KBM-7 (cell line): ENCODE measurements around the gene AURKAIP1.

Experiments used
- DNase-seq: peaks from one replicate; pipeline ENCODE4 v3.0.0-alpha.2; 2015
- in situ Hi-C: fragments of 300-500 bp; cut with MboI; formaldehyde crosslinking; loops from 2 replicates; pipeline ENCODE4 v1.14.3; 2020; ENCODE audit warnings: low sequenced_read_pairs, low pct_unique_long_range_greater_than_20kb, mixed read lengths

Gene AURKAIP1

DNA sequence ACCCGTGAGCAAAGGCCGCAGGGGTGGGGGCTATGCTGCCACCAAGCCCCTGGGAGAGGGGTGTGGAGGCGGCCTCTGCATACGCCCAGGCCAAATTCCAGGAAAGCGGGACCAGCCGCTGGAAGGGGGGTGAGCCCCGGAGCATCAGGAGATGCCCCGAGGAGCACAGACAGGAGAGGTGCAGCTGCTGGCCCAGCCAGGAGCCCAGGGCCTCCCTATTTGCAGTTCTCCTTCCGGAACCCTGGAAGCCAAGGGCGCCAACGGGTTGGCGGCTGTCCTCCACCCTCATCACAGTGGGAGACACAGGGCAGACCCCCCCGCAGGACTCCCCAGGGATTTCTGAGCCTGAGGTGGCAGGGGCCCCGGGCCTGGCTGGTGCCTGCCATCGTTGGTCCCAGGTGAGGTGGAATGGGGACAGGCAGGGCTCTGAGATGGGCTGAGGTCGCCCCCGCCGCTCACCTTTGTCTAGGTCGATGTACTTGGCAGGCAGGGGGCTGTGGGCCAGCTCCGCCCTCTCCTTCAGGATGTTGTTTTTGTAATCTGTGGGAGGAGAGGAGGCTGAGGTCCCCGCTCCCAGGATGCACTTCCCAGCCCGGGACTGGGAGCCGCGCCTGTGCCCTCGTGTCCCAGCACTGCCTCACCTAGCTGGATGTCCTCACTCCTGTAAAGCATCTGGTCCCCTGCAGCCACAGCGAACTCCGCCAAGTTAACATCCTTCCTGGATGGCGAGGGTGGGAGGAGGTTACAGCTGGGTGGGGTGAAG is 21.4 kb downstream of the AURKAIP1 start:
- in situ Hi-C loops, result no loop called here
- DNase-seq, result no peak

DNA sequence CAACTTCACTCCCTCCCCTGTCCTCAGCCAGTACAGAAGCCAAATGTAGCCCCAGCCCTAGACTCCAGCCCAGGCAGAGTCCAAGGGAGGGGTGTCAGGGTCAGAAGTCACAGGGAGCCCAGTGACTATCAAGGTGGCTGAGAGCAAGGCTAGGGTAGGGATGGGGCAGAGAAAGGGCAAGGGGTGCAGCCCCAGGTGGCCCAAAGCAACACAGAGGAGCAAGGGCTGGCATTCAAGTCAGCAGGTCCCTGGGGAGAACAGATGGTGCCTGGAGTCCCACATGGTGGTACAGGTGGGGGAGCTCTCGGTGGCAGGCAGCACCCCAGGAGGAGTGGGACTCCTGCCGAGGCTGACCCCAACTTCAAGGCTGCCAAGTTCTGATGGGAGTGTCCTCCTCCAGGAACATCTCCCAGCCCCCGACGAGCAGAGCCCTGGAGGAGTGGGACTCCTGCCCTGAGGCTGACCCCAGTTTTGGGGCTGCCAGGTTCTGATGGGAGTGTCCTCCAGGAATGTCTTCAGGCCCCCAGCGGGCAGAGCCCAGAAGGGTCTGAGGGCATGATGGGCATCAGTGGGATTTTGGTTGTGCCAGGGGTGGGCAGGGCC is 22.1 kb downstream of the AURKAIP1 start:
- in situ Hi-C loops, result no loop called here

DNA sequence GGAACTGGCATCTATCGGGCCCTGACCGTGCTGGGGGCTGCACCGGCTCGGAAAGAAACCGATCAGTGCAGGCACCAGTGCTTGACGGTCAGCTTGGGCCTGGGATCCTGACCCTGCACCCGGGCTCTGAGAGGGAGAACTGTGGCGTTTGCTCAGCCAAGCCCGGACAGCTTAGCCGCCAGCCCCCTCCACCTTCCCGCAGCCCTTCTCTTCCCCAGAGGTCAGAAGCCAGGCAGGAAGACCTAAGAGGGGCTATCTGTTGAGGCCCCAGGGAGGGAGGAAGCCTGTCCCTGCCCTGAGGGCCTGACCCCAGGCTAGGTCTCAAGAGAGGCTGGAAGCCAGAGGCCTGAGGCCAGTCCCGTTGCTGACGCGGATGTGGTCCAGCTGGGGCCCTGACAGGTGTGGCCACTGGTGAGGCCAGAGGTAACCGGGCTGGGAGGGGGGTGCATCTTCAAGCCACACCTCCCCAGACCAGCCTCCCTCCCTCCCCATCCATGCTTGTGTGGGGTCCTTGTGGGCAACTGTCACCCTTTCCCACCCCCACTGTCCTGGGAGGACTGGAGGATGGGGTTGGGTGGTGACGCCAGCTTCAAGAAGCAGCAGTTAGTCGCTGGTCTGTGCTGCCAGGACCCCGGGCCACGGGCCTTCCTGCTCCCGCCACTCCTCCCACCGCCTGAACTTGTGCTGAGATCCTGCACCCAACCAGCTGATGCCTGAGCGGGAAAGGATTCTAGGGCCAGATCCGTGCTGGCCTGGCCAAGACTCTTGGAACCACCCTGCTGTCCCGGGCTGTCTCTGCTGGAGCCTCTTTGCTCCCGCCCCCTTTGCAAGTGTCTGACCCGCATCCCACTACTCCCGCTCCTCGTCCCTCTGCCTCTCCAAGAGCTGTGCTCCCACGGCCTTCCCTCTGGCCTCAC is 23.2 kb downstream of the AURKAIP1 start:
- in situ Hi-C loops, result no loop called here
- DNase-seq, result no peak

More for the DNA sequence above, 22.1 kb downstream of the AURKAIP1 start:
- no peak for DNase-seq

DNA sequence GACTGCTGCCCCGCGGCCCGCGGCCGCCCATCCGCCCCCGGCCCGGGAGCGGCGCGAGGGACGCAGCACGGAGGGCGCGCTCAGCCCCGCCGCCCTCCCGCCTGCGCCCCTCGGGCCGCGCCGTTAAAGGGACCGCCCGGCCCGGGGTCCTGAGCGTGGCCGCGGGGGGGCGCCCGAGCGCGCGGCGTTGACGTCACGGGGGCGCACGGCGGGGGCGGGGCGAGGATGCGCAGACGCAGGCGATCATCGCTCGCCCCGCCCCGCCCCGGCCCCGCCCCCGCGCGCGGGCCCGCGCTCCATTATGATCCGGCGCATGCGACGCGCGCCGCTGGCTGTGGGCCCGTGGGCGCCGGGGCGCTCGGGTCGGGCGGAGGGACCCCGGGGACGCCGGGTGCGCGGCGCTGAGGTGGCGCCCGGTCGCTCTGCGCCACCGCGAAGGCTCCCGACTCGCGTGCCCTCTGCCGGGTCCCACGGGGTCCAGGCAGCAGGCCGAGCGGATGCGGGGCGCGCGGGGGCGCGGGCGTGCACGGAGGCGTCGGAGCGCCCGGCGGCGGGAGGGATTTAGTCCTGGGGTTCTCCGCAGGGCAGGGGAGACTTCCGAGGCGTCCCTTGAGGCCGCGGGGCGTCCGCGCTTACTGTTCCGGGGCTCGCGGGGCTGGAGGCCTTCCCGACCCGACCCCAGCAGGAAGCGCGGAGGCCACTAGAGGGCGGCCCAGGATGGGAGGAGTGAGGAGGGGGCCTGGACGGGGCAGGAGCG is 25.6 kb downstream of the AURKAIP1 start, which contains the start of gene DVL1:
TSS of gene DVL1 (minus strand) at position 163 of the 757 bp plus-strand sequence. CDS start 353 bp downstream, outside the sequence.
- in situ Hi-C loops, result no loop called here
- no peak for DNase-seq

DNA sequence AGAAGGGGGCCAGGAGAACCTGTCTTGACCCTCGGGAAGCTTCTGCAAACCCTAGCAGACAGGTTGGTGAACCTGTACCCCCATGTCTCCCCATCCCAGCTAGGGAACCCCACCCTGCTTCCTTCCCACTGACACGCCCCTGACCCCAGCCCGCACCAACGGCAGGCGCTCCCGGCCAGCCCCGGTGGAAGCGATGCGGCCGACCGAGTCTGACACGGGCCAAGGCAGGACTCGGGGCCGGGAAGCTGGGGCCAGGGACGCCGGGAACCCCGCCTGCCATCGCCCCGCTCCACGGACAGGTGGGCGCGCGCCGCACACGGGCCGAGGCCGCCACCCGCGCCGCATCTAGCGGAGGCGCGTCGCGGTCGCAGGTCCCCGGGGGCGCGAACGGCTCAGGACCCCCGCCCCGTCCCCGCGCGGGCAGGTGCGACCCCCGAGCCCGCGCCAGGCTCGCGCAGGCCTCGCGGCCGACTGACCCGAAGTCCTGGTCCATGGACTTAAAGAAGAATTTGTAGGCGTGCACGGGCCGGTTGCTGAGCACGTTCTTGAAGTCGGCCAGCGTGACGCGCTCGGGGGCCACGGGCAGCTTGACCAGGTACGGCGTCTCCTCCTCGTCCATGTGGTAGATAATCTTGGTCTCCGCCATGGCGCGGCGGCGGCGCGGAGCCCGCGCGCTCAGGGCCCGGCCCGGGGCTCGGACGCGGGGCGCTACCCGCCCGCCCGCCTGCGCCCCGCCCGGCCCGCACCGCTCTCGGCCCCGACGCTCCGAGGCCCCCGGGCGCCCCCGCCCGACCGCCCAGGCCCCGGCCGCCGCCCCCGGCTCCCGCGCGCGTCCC is 26.4 kb downstream of the AURKAIP1 start:
- in situ Hi-C loops, result no loop called here
- no peak for DNase-seq

- DNase-seq, result no peak
- in situ Hi-C loops, result no loop called here
Measured at GRCh38 chr1:1347663-1348419, 27.2 kb downstream of the AURKAIP1 start.

GRCh38 chr1:1347026-1347595 is 27.9 kb downstream of the AURKAIP1 start:
- in situ Hi-C loops, result no loop called here
- no peak for DNase-seq

GRCh38 chr1:1346501-1346890 is 28.5 kb downstream of the AURKAIP1 start:
- in situ Hi-C loops, result no loop called here
- no peak for DNase-seq

- in situ Hi-C loops, result no loop called here
Measured at GRCh38 chr1:1345860-1346500, 29.0 kb downstream of the AURKAIP1 start.

GRCh38 chr1:1345384-1345783 is 29.6 kb downstream of the AURKAIP1 start:
- no peak for DNase-seq
- in situ Hi-C loops, result no loop called here

More at GRCh38 chr1:1345860-1346500, 29.0 kb downstream of the AURKAIP1 start:
- no peak for DNase-seq

- in situ Hi-C loops, result no loop called here
- no peak for DNase-seq
Measured at GRCh38 chr1:1344655-1345361, 30.2 kb downstream of the AURKAIP1 start.

DNA sequence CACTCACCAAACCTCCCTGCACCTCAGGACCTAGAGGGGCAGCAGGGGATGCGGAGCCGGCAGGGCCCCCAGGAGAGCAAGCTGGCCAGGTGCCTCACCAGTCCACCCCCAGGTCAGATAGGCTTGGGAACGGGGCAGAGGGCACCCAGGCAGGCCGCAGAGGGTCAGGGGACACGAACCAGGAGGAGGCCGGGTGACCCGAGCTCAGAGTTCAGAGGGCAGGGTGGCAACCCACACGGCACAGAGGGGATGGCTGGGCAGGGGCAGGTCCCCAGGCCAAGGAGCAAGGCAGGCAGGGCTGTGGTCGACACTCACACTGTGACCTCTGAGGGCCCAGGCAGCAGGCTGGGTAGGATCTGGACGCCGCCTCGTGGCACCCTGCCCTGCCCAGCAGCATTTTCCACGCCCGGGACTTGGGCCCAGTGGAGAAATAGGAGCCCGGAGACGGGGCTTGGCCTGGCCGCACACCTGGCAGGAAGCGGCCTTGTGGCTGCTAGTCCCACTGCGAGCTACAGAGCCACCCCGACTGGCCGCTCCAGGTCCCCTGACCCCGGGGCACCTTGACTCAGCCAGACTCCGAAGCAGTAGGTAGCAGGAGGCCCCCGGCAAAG is 31.1 kb downstream of the AURKAIP1 start:
- in situ Hi-C loops, result no loop called here

DNA sequence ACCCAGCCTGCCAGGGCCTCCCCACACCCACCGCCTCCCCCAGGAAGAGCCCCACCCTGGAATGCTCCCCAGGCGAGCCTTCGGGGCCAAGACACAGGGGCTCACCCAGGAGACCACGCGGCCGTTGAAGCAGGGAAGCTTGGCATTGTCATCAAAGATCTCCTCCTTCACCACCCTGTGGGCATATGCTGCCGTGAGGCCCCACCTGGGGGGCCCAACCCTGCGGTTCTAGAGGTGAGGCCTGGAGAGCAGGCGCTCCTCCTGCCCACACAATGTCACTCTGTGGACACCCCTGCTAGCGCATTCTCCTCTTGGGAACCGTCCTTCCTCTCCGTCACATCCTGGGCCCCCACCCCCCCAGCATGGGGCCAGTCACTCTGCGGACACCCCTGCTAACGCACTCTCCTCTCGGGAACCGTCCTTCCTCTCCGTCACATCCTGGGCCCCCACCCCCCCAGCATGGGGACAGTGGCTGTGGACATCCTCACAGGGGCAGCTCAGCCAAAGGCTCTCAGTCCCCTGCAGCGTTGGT is 32.4 kb downstream of the AURKAIP1 start:
- in situ Hi-C loops, result no loop called here

More for the DNA sequence above, 31.1 kb downstream of the AURKAIP1 start:
- no peak for DNase-seq

GRCh38 chr1:1342061-1342562 is 32.9 kb downstream of the AURKAIP1 start:
- in situ Hi-C loops, result no loop called here
- DNase-seq, result no peak

More for the DNA sequence above, 32.4 kb downstream of the AURKAIP1 start:
- DNase-seq, result no peak

DNA sequence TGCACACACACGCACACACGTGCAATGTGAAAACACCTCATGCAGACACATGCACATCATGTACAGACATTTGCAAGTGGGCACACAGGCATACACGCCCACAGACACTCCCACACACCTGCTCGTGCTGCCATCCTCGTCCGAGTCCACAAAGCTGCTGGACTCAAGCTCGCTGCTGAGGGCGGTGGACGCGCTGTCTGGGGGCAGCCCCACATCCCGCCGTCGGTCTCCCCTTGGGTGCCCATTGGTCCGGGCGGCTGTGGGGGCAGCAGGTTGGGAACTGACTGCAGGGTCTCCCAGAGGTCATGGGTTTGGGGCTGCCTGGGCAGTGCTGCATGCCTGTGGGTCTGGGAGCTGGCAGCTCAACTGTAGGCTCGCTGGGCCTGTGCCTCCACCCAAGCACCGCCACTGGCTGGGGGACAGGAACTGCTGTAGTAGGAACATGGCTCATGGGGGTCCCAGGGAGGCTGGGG is 33.4 kb downstream of the AURKAIP1 start:
- no peak for DNase-seq
- in situ Hi-C loops, result no loop called here
